PFSK-1 (cell line): ENCODE measurements around the gene WNT3.

ENCODE experiments used
- FOXP2 ChIP-seq: optimal IDR thresholded peaks from 2 replicates; pipeline ENCODE3; 2011; ENCODE audit warnings: borderline replicate concordance, control low read depth, inconsistent platforms; ENCODE audit not compliant: insufficient read depth; ENCODE audit errors: extremely low read length, extremely low read depth
- POLR2AphosphoS5 ChIP-seq: IDR thresholded peaks from 2 replicates; pipeline ENCODE4 v1.6.1; 2012; ENCODE audit warnings: low read depth, mild to moderate bottlenecking, control low read depth, low read length, moderate library complexity
- SIN3A ChIP-seq: IDR thresholded peaks from 2 replicates; pipeline ENCODE4 v1.6.1; 2012; ENCODE audit warnings: mild to moderate bottlenecking, low read length, moderate library complexity, borderline replicate concordance; ENCODE audit not compliant: insufficient read depth
- TAF1 ChIP-seq: IDR thresholded peaks from 2 replicates; pipeline ENCODE4 v1.6.1; 2012; ENCODE audit warnings: low read length, control low read depth, borderline replicate concordance; ENCODE audit not compliant: insufficient read depth
- TF ChIP-seq, protein P1 (sequence below), 2 experiments: IDR thresholded peaks; 2 replicates each; pipeline versions ENCODE4 v1.6.1 to v1.8.0; 2011 to 2012; ENCODE audit warnings: low read depth in 2 of 2, low read length in 2 of 2, control low read depth in 1 of 2, inconsistent platforms in 1 of 2, mild to moderate bottlenecking in 1 of 2, moderate library complexity in 1 of 2; ENCODE audit not compliant: insufficient read depth in 1 of 2

The WNT3 gene

DNA sequence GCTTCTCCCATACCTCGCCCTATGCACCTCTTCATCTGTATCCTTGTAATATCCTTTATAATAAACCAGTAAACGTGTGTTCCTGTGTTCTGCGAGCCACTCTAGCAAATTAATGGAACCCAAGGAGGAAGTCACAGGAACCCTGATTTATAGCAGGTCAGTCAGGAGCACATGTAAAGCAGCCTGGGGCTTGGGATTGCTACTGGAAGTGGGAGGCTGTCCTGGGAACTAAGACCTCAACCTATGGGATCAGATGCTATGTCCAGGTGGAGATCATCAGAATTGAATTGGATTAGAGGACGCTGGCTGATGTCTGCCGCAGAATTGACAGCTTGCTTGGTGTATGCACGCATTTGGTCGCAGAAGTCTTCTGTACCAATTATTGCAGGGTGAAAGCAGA lies 15.7 kb downstream of the WNT3 start:
- no peak for TF ChIP-seq FOXP2
- no peak for TF ChIP-seq POLR2AphosphoS5

DNA sequence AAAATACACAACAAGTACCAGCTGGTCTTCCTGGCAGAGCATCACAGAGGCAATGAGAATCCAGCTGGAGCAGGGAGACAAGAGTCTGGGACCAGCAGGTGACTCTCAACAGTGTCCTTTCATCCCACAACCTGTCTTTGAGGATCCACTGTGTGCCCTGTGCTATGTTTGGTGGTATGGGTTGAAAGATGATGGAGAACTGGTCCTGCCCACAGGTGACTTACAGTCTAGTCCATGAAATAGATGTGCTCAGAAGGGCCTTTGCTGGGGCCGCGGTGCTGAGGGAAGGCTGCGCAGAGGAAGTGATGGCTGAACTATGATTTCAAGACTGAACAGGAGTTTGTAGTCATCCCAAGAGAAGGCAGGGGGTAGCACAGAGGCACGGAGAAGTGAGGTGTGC lies 17.9 kb downstream of the WNT3 start:
- TF ChIP-seq, protein P1, sequence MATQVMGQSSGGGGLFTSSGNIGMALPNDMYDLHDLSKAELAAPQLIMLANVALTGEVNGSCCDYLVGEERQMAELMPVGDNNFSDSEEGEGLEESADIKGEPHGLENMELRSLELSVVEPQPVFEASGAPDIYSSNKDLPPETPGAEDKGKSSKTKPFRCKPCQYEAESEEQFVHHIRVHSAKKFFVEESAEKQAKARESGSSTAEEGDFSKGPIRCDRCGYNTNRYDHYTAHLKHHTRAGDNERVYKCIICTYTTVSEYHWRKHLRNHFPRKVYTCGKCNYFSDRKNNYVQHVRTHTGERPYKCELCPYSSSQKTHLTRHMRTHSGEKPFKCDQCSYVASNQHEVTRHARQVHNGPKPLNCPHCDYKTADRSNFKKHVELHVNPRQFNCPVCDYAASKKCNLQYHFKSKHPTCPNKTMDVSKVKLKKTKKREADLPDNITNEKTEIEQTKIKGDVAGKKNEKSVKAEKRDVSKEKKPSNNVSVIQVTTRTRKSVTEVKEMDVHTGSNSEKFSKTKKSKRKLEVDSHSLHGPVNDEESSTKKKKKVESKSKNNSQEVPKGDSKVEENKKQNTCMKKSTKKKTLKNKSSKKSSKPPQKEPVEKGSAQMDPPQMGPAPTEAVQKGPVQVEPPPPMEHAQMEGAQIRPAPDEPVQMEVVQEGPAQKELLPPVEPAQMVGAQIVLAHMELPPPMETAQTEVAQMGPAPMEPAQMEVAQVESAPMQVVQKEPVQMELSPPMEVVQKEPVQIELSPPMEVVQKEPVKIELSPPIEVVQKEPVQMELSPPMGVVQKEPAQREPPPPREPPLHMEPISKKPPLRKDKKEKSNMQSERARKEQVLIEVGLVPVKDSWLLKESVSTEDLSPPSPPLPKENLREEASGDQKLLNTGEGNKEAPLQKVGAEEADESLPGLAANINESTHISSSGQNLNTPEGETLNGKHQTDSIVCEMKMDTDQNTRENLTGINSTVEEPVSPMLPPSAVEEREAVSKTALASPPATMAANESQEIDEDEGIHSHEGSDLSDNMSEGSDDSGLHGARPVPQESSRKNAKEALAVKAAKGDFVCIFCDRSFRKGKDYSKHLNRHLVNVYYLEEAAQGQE (IDR thresholded peaks at IDR 0.05; ENCODE audit: insufficient read depth in 1 of 2, low read depth in 2 of 2, low read length in 2 of 2), result no peak
- TF ChIP-seq SIN3A, result no peak
- no peak for TF ChIP-seq TAF1
- no peak for TF ChIP-seq FOXP2
- no peak for TF ChIP-seq POLR2AphosphoS5

DNA sequence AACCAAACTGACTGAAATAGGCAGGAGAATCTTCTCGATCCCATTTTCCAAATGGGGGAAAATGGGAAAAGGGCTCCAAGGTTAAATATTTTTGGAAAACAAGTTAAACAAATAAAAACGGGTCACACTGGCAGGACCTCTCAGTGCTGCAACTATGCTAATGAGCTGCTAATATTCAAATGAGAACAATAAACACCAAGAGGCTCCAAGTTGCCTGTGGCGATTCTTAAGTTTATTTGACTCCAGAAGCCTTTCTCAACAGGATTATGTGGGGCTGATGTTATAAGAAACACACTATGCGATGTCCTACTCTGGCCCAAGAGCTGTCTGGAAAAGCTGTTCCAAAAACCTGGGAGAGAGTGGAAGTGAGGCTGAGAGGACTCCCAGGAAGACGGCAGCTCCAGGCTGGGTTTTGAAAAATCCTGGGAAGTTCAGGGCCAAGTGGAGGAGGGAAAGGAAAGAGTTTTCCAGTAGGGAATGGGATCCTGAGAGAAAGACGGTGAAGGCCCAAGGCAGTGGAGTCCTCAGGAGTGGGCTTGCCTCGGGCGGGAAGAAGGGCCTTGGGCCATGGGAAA lies 21.4 kb downstream of the WNT3 start:
- no peak for TF ChIP-seq SIN3A
- TF ChIP-seq POLR2AphosphoS5, result no peak
- no peak for TF ChIP-seq FOXP2
- TF ChIP-seq, protein P1 (IDR thresholded peaks at IDR 0.05; ENCODE audit: insufficient read depth in 1 of 2, low read depth in 2 of 2, low read length in 2 of 2), result no peak

DNA sequence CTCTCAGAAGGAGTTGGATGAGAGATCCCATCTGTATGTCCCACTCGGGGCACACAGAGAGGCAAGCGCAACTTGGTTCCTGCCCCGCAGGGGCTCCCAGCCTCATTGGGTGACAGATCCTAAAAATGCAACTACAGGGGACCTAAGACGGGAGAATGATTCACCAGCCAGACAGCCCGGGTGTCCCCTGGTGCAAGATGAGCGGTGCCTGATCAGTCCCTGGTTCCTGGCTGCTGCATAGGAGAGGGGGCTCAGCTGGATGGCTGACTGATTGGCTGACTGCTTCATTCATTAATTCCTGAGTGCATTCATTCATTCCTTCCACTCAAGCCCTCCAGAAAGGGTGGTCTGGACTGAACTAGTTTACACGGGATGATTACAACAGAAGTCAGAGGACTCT lies 22.0 kb downstream of the WNT3 start:
- TF ChIP-seq FOXP2 (no peak), TAF1 (no peak), POLR2AphosphoS5 (no peak)
- TF ChIP-seq, protein P1 (IDR thresholded peaks at IDR 0.05; ENCODE audit: insufficient read depth in 1 of 2, low read depth in 2 of 2, low read length in 2 of 2), result no peak

DNA sequence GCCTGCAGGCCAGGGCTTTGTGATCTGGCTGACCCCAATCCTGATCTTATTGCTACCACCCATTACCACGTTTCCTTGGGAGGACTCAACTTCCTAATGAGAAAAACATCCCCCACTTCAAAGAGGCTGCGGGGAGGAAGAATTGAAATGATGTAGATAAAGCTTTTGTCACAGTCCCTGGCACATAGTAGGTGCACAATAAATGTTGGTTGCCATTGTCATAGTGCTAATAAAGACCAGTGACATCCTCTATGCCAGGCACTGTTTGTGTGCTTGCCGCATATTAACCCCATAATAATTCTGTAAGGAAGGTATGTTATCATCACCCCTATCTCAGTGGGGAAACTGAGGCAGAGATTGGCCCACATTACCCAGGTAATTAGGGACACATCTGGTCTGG lies 22.4 kb downstream of the WNT3 start:
- TF ChIP-seq, protein P1 (IDR thresholded peaks at IDR 0.05; ENCODE audit: insufficient read depth in 1 of 2, low read depth in 2 of 2, low read length in 2 of 2), result no peak
- no peak for TF ChIP-seq POLR2AphosphoS5
- no peak for TF ChIP-seq SIN3A
- TF ChIP-seq FOXP2, result no peak
- TF ChIP-seq TAF1, result no peak
